IPS-15b (cell line): ENCODE data around the gene BDH1.
"Not testable (repeated sequence)": the region's sequence is repeated elsewhere in the genome, so short reads cannot be mapped to it uniquely, and the experiment has no call there.

Source experiments
- H3K27me3 ChIP-seq: one replicate; pipeline ENCODE4 v1.6.1; 2013; ENCODE audit warnings: low read length; ENCODE audit not compliant: control insufficient read depth, insufficient read depth
- H3K36me3 ChIP-seq: one replicate; pipeline ENCODE4 v1.6.1; 2013; ENCODE audit warnings: low read length; ENCODE audit not compliant: control insufficient read depth, insufficient read depth
- H3K4me1 ChIP-seq: one replicate; pipeline ENCODE4 v1.6.1; 2013; ENCODE audit warnings: mild to moderate bottlenecking, low read length; ENCODE audit not compliant: control insufficient read depth, insufficient read depth
- H3K4me3 ChIP-seq: one replicate; pipeline ENCODE4 v1.5.1; 2013; ENCODE audit warnings: low read depth, low read length
- H3K9ac ChIP-seq: one replicate; pipeline ENCODE4 v1.6.1; 2013; ENCODE audit warnings: low read depth, mild to moderate bottlenecking, low read length
- H3K9me3 ChIP-seq: one replicate; pipeline ENCODE4 v1.6.1; 2013; ENCODE audit warnings: mild to moderate bottlenecking, low read length; ENCODE audit not compliant: control insufficient read depth, insufficient read depth

BDH1 gene

GRCh38 chr3:197484204-197484901, 71.4 kb downstream of the BDH1 start:
- Histone ChIP-seq H3K4me3 (no peak overlapping the region), H3K9ac (no peak overlapping the region), H3K4me1 (peaks cover 11% of the 10 kb centered on the region), H3K36me3 (peaks cover 2% of the 10 kb centered on the region), H3K27me3 (no peaks in the 10 kb centered on the region), H3K9me3 (no peaks in the 10 kb centered on the region)

DNA sequence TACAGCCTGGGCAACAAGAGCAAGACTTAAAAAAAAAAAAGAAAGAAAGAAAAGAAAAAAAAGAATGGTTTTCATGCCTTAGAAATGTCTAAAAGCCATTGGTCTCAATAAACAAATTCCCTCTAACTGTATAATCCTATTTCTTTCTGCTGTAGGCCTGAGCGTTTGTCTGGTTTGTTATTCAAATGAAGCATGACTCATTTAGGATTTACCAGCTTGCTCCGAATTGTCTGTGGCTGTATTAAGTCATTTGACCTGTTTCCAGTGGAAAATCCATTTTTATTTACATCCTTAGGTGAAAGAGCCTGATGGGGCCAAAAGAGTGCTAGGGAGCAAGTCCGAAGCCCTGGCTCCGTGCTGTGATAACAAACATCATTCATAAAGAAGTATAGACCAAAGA, 73.8 kb downstream of the BDH1 start:
- H3K9me3 ChIP-seq, result no peaks in the 10 kb centered on the region
- peaks cover 2% of the 10 kb centered on the region for H3K36me3 ChIP-seq
- H3K4me3 ChIP-seq, result no peak overlapping the region
- no peak overlapping the region for H3K9ac ChIP-seq
- H3K27me3 ChIP-seq, result no peaks in the 10 kb centered on the region
- peaks cover 11% of the 10 kb centered on the region for H3K4me1 ChIP-seq

DNA sequence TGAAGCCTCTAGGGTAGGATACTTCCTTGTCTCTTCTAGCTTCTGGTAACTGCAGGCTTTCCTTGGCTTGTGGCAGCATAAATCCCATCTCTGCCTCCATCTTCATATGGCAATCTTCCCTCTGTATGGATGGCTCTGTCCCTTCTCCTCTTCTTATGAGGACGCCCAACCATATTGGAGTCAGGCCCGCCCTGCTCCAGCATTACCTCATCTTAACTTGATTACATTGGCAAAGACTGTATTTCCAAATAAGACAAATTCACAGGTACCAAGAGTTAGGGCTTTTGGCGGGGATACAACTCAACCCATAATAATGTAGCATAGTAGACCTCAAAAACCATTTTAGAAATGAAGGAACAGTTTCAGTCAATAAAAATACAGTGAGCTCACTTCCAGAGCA, 75.4 kb downstream of the BDH1 start:
- Histone ChIP-seq H3K36me3 (peaks cover 2% of the 10 kb centered on the region), H3K9ac (no peak overlapping the region), H3K4me1 (peaks cover 11% of the 10 kb centered on the region), H3K4me3 (no peak overlapping the region), H3K27me3 (no peaks in the 10 kb centered on the region), H3K9me3 (no peaks in the 10 kb centered on the region)

GRCh38 chr3:197478746-197479668, 76.8 kb downstream of the BDH1 start:
- H3K36me3 ChIP-seq, result peaks cover 2% of the 10 kb centered on the region

DNA sequence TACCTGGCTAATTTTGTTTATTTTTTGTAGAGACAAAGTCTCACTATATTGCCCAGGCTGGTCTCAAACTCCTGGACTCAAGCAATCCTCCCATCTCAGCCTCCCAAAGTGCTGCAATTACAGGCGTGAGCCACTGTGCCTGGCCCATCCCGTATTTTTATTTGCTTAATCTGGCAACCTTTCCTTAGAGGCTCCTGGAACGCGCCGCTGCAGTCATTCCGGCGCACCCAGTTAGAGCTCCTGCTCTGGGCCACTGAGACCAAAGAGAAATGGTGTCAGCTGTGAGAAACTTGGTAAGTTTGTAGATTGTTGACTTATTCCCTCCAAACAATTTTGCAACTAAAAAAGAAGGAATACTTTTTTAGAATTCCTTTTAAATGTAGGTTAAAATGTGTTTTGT, 78.0 kb downstream of the BDH1 start:
- not testable (repeated sequence) for H3K4me3 ChIP-seq, H3K9me3 ChIP-seq, H3K36me3 ChIP-seq, H3K9ac ChIP-seq, H3K27me3 ChIP-seq
- peaks cover 10% of the 10 kb centered on the region for H3K4me1 ChIP-seq

More at GRCh38 chr3:197478746-197479668, 76.8 kb downstream of the BDH1 start:
- Histone ChIP-seq H3K27me3 (no peaks in the 10 kb centered on the region), H3K4me1 (peaks cover 11% of the 10 kb centered on the region), H3K4me3 (no peak overlapping the region), H3K9ac (no peak overlapping the region), H3K9me3 (no peaks in the 10 kb centered on the region)

DNA sequence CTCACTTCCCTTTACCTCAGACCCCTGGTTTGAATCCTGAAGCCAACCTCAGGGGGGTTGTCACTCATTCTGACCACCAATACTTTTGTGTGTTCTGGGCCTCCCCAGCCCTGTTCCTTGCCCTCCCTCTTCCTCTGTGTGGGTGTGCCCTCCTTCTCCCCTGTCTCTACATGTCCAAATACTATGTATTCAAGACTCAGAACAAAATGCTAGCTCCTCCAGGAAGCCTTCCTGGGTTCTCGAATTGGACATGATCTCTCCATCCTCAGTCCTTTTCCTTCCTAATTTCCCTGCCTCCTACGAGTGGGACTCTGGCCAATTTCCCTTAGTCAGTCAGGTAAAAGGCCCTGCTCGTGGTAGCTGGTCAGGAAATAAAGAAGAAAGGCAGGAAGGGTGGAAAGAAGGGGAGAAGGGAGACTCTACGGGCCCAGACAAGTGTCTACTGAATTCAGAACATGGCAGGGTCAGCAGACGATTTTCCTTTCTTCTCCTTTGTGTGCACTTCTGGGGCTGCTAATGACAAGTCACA, 79.7 kb downstream of the BDH1 start:
- Histone ChIP-seq H3K4me1 (no peaks in the 10 kb centered on the region), H3K27me3 (no peaks in the 10 kb centered on the region), H3K4me3 (no peak overlapping the region), H3K9ac (no peak overlapping the region), H3K36me3 (peaks cover 2% of the 10 kb centered on the region), H3K9me3 (no peaks in the 10 kb centered on the region)

GRCh38 chr3:197475514-197475913, 80.3 kb downstream of the BDH1 start:
- H3K4me1 ChIP-seq, result no peaks in the 10 kb centered on the region
- no peak overlapping the region for H3K4me3 ChIP-seq
- H3K9me3 ChIP-seq, result no peaks in the 10 kb centered on the region
- peaks cover 2% of the 10 kb centered on the region for H3K36me3 ChIP-seq
- no peak overlapping the region for H3K9ac ChIP-seq
- no peaks in the 10 kb centered on the region for H3K27me3 ChIP-seq

GRCh38 chr3:197472151-197472550, 83.6 kb downstream of the BDH1 start:
- no peaks in the 10 kb centered on the region for H3K36me3 ChIP-seq
- H3K27me3 ChIP-seq, result no peaks in the 10 kb centered on the region
- no peak overlapping the region for H3K9ac ChIP-seq
- no peak overlapping the region for H3K4me3 ChIP-seq
- H3K9me3 ChIP-seq, result no peaks in the 10 kb centered on the region
- peaks cover 1% of the 10 kb centered on the region for H3K4me1 ChIP-seq

DNA sequence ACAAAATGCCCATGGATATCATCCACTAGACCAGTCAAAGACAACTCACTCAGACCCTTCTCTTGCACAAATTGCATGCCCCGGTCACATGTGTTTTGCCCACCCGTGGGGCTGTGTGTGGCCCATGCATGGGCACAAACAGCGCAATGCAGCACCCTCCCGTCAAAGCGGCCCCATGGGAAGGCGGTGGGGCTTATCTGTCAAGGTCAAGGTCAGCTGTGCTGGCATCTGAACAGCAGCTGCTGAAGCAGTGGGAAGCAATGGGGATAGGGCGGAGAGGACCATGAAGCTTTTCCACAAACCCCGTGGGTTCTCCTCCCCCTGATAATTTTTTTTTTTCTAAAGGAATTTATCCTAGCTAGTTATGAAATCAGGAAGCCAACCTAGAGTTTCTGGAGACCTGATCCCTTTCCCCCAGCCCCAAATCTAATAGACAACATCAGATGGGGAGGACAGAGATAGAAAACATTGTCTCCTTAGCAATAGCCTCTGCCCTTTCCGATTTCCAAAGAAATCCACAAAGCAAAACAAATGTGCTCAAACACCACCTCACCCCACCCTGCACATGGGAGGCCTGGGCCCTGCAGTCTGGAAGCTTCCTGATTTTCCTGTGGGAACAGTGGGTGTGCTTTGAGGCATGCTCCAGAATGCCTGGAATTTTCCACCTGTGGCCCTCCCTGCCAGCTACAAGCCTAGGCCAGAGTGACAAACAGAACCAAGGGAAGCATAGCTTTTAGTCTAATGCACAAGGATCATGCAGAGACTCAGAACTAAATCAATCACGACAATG, 84.4 kb downstream of the BDH1 start:
- Histone ChIP-seq H3K9ac (no peak overlapping the region), H3K4me3 (no peak overlapping the region), H3K9me3 (no peaks in the 10 kb centered on the region), H3K36me3 (no peaks in the 10 kb centered on the region), H3K4me1 (peaks cover 6% of the 10 kb centered on the region), H3K27me3 (no peaks in the 10 kb centered on the region)

DNA sequence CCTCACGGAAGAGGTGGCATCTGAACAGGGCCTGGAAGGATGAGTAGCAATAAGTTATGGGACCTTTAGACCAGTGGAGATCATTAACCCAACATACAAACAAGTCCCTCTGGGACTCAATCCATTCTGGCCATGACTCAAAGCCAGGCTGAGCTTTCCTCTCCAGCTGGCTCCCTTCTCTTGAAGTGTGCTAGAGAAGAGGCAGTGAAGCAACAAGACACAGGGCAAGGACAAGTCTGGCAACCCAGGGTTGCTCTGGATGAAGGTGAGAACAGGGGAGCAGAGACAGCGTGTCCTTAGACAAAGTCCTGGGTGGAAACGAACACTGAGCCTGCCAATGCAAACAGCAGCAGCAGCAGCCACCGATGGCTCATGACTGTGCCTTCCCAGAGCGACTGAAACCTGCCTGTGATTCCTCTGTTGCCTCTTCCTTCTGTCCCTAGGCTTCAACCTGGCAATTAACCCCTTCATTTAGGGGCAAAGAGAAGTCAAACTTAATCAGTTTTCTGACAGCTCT, 86.8 kb downstream of the BDH1 start:
- Histone ChIP-seq H3K27me3 (no peaks in the 10 kb centered on the region), H3K4me1 (peaks cover 6% of the 10 kb centered on the region), H3K9me3 (no peaks in the 10 kb centered on the region), H3K36me3 (no peaks in the 10 kb centered on the region), H3K4me3 (no peak overlapping the region), H3K9ac (no peak overlapping the region)

DNA sequence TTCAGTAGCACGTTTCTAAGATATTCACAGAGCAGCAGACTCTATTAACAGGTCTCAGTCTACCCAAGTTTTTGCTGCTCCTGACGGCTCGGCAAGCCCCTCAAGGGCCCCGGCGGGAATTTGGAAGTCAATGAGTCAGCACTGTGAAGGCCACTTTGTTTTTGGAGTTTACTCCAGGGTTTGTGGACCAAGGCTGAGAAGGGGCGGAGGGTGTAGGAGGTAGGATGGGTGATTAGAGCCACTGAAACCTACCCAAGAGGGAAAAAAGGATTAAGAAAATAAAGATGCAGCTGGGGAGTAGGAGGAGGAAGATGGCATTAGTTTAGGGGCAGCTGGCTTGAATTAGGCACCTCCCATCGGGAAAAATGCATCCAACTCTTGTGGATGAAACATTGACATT, 87.6 kb downstream of the BDH1 start:
- Histone ChIP-seq H3K36me3 (no peaks in the 10 kb centered on the region), H3K4me3 (no peak overlapping the region), H3K9me3 (no peaks in the 10 kb centered on the region), H3K4me1 (peaks cover 6% of the 10 kb centered on the region), H3K27me3 (no peaks in the 10 kb centered on the region), H3K9ac (no peak overlapping the region)
